GM12878 (cell line): ENCODE data around the gene EIF1AX. TPM values are rescaled to one million over a fixed set of nuclear protein-coding genes. Genes with fewer than 3 reads are reported as not detected.
"Not testable (repeated sequence)": the region's sequence is repeated elsewhere in the genome, so short reads cannot be mapped to it uniquely, and the experiment has no call there.

Experiments
- ATAC-seq: fragments of 200-7000 bp; cut with Tn5 transposase; 3 replicates; pipeline ENCODE4 v1.9.1; 2020; ENCODE audit warnings: mild to moderate bottlenecking, moderate library complexity
- BruUV-seq: library from RNA; stranded (reverse); fragments of 400-500 nt; replicated peaks from 2 replicates; lab custom pipeline; 2021; lab: Mats Ljungman, UMichigan
- CTCF ChIA-PET: fragments of 300-600 bp; sonication (Branson Sonifier 250); formaldehyde crosslinking; extraction: SDS; loops from one replicate; lab custom pipeline; 2021; ENCODE audit warnings: inconsistent platforms; lab: Yijun Ruan, JAX
- POLR2A ChIA-PET: fragments of 350-600 bp; formaldehyde crosslinking; extraction: SDS; loops from one replicate; lab custom pipeline; 2021; ENCODE audit warnings: inconsistent platforms; lab: Charles Lee
- RAD21 ChIA-PET: fragments of 300-600 bp; sonication (Branson Sonifier 250); formaldehyde crosslinking; loops from one replicate; lab custom pipeline; 2023; ENCODE audit warnings: antibody characterized with exemption; ENCODE audit not compliant: unreplicated experiment; lab: Charles Lee
- SMC1A ChIA-PET: fragments of 300-600 bp; sonication (Branson Sonifier 250); formaldehyde crosslinking; loops from one replicate; lab custom pipeline; 2023; ENCODE audit not compliant: unreplicated experiment, uncharacterized antibody; lab: Charles Lee
- DNase-seq: peaks from one replicate; pipeline ENCODE4 v3.0.0-alpha.2; 2011; ENCODE audit warnings: low read depth, low spot score
- FAIRE-seq: peaks from 3 replicates; lab custom pipeline; 2011; peaks lifted over from hg19 to GRCh38; lab: Jason Lieb, UNC
- H2AFZ ChIP-seq: 2 replicates; pipeline ENCODE4 v1.6.0; 2011; ENCODE audit warnings: low read depth, low read length, control low read depth; ENCODE audit not compliant: control insufficient read depth
- H3K27ac ChIP-seq: 2 replicates; pipeline ENCODE4 v1.5.1; 2011; ENCODE audit warnings: control low read depth; ENCODE audit not compliant: control insufficient read depth, insufficient read depth
- H3K27me3 ChIP-seq, 2 experiments: replicated peaks in 1 of 2; 2 replicates each; pipeline versions ENCODE4 v1.6.0 to v1.6.1; 2011; ENCODE audit warnings: low read length in 1 of 2; ENCODE audit not compliant: control insufficient read depth in 2 of 2, insufficient read depth in 2 of 2
- H3K36me3 ChIP-seq, 2 experiments: 2 replicates each; pipeline ENCODE4 v1.5.1; 2011; ENCODE audit warnings: low read length in 1 of 2; ENCODE audit not compliant: control insufficient read depth in 2 of 2, insufficient read depth in 2 of 2
- H3K4me1 ChIP-seq: 2 replicates; pipeline ENCODE4 v1.6.1; 2011; ENCODE audit warnings: mild to moderate bottlenecking, low read length, moderate library complexity, mixed read lengths; ENCODE audit not compliant: control insufficient read depth, insufficient read depth
- H3K4me2 ChIP-seq: 2 replicates; pipeline ENCODE4 v1.6.0; 2011; ENCODE audit warnings: control low read depth; ENCODE audit not compliant: control insufficient read depth, insufficient read depth
- H3K4me3 ChIP-seq: fragments of 200-600 bp; sonication (generic); 2 replicates; pipeline ENCODE4 v1.5.1; 2016
- H3K79me2 ChIP-seq: 2 replicates; pipeline ENCODE4 v1.6.0; 2011; ENCODE audit warnings: low read length; ENCODE audit not compliant: control insufficient read depth, insufficient read depth
- H3K9ac ChIP-seq: 2 replicates; pipeline ENCODE4 v1.8.0; 2011; ENCODE audit warnings: low read length, control low read depth, mixed read lengths; ENCODE audit not compliant: control insufficient read depth, insufficient read depth
- H3K9me3 ChIP-seq: replicated peaks from 3 replicates; pipeline ENCODE4 v1.5.1; 2011; ENCODE audit warnings: mild to moderate bottlenecking, low read length; ENCODE audit not compliant: control insufficient read depth, insufficient read depth
- H4K20me1 ChIP-seq: 2 replicates; pipeline ENCODE4 v1.6.0; 2011; ENCODE audit not compliant: control insufficient read depth, insufficient read depth
- MXI1 ChIP-seq: fragments of 150-350 bp; IDR thresholded peaks from 2 replicates; pipeline ENCODE4 v1.6.1; 2011; ENCODE audit warnings: low read depth, mild to moderate bottlenecking, inconsistent platforms, low read length, improper control_type of control experiment
- NFYB ChIP-seq: IDR thresholded peaks from 2 replicates; pipeline ENCODE4 v1.6.1; 2011; ENCODE audit warnings: low read depth, mild to moderate bottlenecking, low read length, improper control_type of control experiment, moderate library complexity; ENCODE audit not compliant: insufficient read depth
- PBX3 ChIP-seq: IDR thresholded peaks from 2 replicates; pipeline ENCODE4 v1.6.1; 2011; ENCODE audit warnings: mild to moderate bottlenecking, low read depth, low read length, moderate library complexity; ENCODE audit not compliant: insufficient replicate concordance
- POLR2A ChIP-seq: IDR thresholded peaks from 2 replicates; pipeline ENCODE4 v1.6.1; 2011; ENCODE audit warnings: low read depth, mild to moderate bottlenecking, low read length
- RFX5 ChIP-seq: IDR thresholded peaks from 2 replicates; pipeline ENCODE4 v1.6.1; 2011; ENCODE audit warnings: low read depth, low read length, improper control_type of control experiment
- SKIL ChIP-seq: fragments of 450-650 bp; IDR thresholded peaks from 2 replicates; pipeline ENCODE4 v1.6.1; 2017; ENCODE audit warnings: mild to moderate bottlenecking, low read depth, inconsistent platforms; ENCODE audit not compliant: poor library complexity, severe bottlenecking
- SRF ChIP-seq, 2 experiments: IDR thresholded peaks; 2 replicates each; pipeline ENCODE4 v1.6.1; 2011; ENCODE audit warnings: low read depth in 2 of 2, low read length in 2 of 2, mild to moderate bottlenecking in 1 of 2, moderate library complexity in 1 of 2
- WGBS: methylation state at CpG from one replicate; pipeline ENCODE4 v1.1.6; 2016; ENCODE audit warnings: low lambda C conversion rate; ENCODE audit not compliant: insufficient replicate concordance, insufficient coverage; ENCODE audit errors: missing lambda C conversion rate; 5-methylcytosine and 5-hydroxymethylcytosine counted together
- in situ Hi-C: fragments of 300-500 bp; cut with MboI; formaldehyde crosslinking; loops from 9 replicates; pipeline ENCODE4 v1.14.3; 2018; ENCODE audit warnings: mixed read lengths
- intact Hi-C: fragments of 100-400 bp; cut with micrococcal nuclease; formaldehyde crosslinking; loops from one replicate; pipeline ENCODE4 v1.14.2; 2022; ENCODE audit not compliant: unreplicated experiment
- polyA plus RNA-seq, 11 experiments: library from polyadenylated mRNA; depleted of rRNA in 4 of 11; unstranded in 6 of 11; stranded (reverse) in 5 of 11; fragments of >200 nt; fragmentation: Nextera tagmentation in 4 of 11; fragmentation: Illumina TruSeq in 1 of 11; extraction: Ambion mirVana in 4 of 11; extraction: Trizol in 1 of 11; gene quantifications; 1 replicate in 1 of 11; 2 replicates in 10 of 11; pipeline versions ENCODE4 v1.2.1 to v1.2.3, GENCODE V29; 2011 to 2016; ENCODE audit warnings: inconsistent platforms in 2 of 11, missing spikeins in 2 of 11, low read depth in 1 of 11
- total RNA-seq, 4 experiments: library from RNA; depleted of rRNA in 3 of 4; stranded (reverse); fragments of >200 nt in 3 of 4; fragmentation: Illumina TruSeq in 1 of 4; extraction: Trizol in 1 of 4; gene quantifications; 2 replicates each; pipeline versions ENCODE4 v1.2.1 to v1.2.3, GENCODE V29; 2013 to 2021

Gene EIF1AX
- total and polyA plus RNA-seq, 10 of the 15 experiments (the other 5 are each of a cell fraction or from before 2014, with no cell fraction given): 51.2 to 251 (median 86.6) TPM

GRCh38 chrX:20171887-20172286 lies 30.2 kb upstream of the EIF1AX start:
- 60% methylated on average over 3 of the region's 3 CpGs for WGBS
- Histone ChIP-seq H3K27ac (no peak overlapping the region), H3K4me1 (no peaks in the 10 kb centered on the region), H3K79me2 (no peaks in the 10 kb centered on the region), H3K4me3 (no peak overlapping the region), H3K27me3 (no peaks in the 10 kb centered on the region), H3K4me2 (no peak overlapping the region), H3K36me3 (peaks cover 0 to 13% of the 10 kb centered on the region in 2 experiments; a peak in 3 of 4 replicates), H4K20me1 (no peaks in the 10 kb centered on the region), H3K9me3 (no peaks in the 10 kb centered on the region), H2AFZ (no peak overlapping the region), H3K9ac (no peak overlapping the region)
- no peak for TF ChIP-seq MXI1
- TF ChIP-seq POLR2A: no peak
- no peak for TF ChIP-seq NFYB
- TF ChIP-seq RFX5: no peak
- no peak for TF ChIP-seq SRF (IDR thresholded peaks at IDR 0.05; ENCODE audit: low read depth in 2 of 2, low read length in 2 of 2)
- no peak for TF ChIP-seq SKIL
- no peak for TF ChIP-seq PBX3
- ATAC-seq (no peak), FAIRE-seq (no peak), DNase-seq (no peak)
- ChIA-PET RAD21 (no interaction called here), SMC1A (interaction anchor here (0.7 kb wide), 1 partner anchor 35 kb away, joined by 3 read pairs; no protein-coding TSS in a partner anchor), CTCF (interaction anchor here (0.6 kb wide), 1 partner anchor 154 kb away, joined by 3 read pairs; no protein-coding TSS in a partner anchor), POLR2A (no interaction called here)
- intact Hi-C loops: no loop called here
- BruUV-seq: no TSS peak
- in situ Hi-C loops: no loop called here

GRCh38 chrX:20162516-20162915 lies 20.9 kb upstream of the EIF1AX start:
- H3K27ac ChIP-seq, H3K9ac ChIP-seq, H3K9me3 ChIP-seq, CTCF ChIA-PET, H3K4me3 ChIP-seq, in situ Hi-C loops, FAIRE-seq, H3K27me3 ChIP-seq, ATAC-seq, intact Hi-C loops, BruUV-seq, H3K4me1 ChIP-seq, H2AFZ ChIP-seq, RAD21 ChIA-PET, H4K20me1 ChIP-seq, H3K36me3 ChIP-seq, H3K79me2 ChIP-seq, SMC1A ChIA-PET, DNase-seq, POLR2A ChIA-PET, H3K4me2 ChIP-seq: not testable (repeated sequence)
